IMR-90 (cell line): ENCODE results near the gene SLC8A1. TPM values are rescaled to one million over a fixed set of nuclear protein-coding genes. Genes with fewer than 3 reads are reported as not detected.

Experiments
- ATAC-seq: fragments of 200-7000 bp; cut with Tn5 transposase; 2 replicates; pipeline ENCODE4 v1.9.1; 2020; ENCODE audit warnings: low read depth, mild to moderate bottlenecking, moderate library complexity
- BruUV-seq: library from RNA; stranded (reverse); fragments of 400-500 nt; replicated peaks from 2 replicates; lab custom pipeline; 2021; lab: Mats Ljungman, UMichigan
- CTCF ChIA-PET: fragments of 300-600 bp; formaldehyde crosslinking; extraction: SDS; loops from one replicate; lab custom pipeline; 2021; ENCODE audit warnings: antibody characterized with exemption; lab: Yijun Ruan, JAX
- POLR2A ChIA-PET: fragments of 300-600 bp; sonication (Branson Sonifier 250); formaldehyde crosslinking; loops from one replicate; lab custom pipeline; 2022; ENCODE audit warnings: antibody characterized with exemption; ENCODE audit not compliant: unreplicated experiment; lab: Charles Lee
- DNase-seq: peaks from one replicate; pipeline ENCODE4 v3.0.0; 2013
- H2AFZ ChIP-seq: replicated peaks from 2 replicates; pipeline ENCODE3; 2013; ENCODE audit warnings: low read length, mild to moderate bottlenecking; ENCODE audit not compliant: poor library complexity
- H2AK5ac ChIP-seq: 2 replicates; pipeline ENCODE4 v1.6.1; 2013; ENCODE audit warnings: low read depth, low read length, inconsistent platforms
- H2AK9ac ChIP-seq: replicated peaks from 2 replicates; pipeline ENCODE3; 2013; ENCODE audit warnings: mild to moderate bottlenecking, low read depth, low read length, moderate library complexity; ENCODE audit not compliant: poor library complexity
- H2BK120ac ChIP-seq: 2 replicates; pipeline ENCODE4 v1.6.1; 2013; ENCODE audit warnings: low read depth, low read length, inconsistent platforms
- H2BK15ac ChIP-seq: 3 replicates; pipeline ENCODE4 v1.6.1; 2013; ENCODE audit warnings: low read depth, low read length, inconsistent platforms
- H2BK20ac ChIP-seq: 2 replicates; pipeline ENCODE4 v1.6.1; 2013; ENCODE audit warnings: low read depth, mild to moderate bottlenecking, inconsistent platforms, low read length, moderate library complexity
- H2BK5ac ChIP-seq: 2 replicates; pipeline ENCODE4 v1.6.1; 2013; ENCODE audit warnings: mild to moderate bottlenecking, low read depth, low read length, inconsistent platforms; ENCODE audit not compliant: poor library complexity, severe bottlenecking
- H3K14ac ChIP-seq: replicated peaks from 2 replicates; pipeline ENCODE4 v1.6.1; 2013; ENCODE audit warnings: low read depth, low read length, inconsistent platforms
- H3K18ac ChIP-seq: 2 replicates; pipeline ENCODE4 v1.6.1; 2013; ENCODE audit warnings: low read depth, low read length, control low read depth
- H3K23ac ChIP-seq: 2 replicates; pipeline ENCODE4 v1.6.1; 2013; ENCODE audit warnings: low read depth, low read length, inconsistent platforms
- H3K27ac ChIP-seq: 2 replicates; pipeline ENCODE4 v1.5.1; 2013; ENCODE audit warnings: mild to moderate bottlenecking, control low read depth, low read length; ENCODE audit not compliant: insufficient read depth
- H3K27me3 ChIP-seq: 2 replicates; pipeline ENCODE4 v1.6.1; 2013; ENCODE audit warnings: low read length; ENCODE audit not compliant: control insufficient read depth, insufficient read depth
- H3K36me3 ChIP-seq: 2 replicates; pipeline ENCODE4 v1.6.1; 2013; ENCODE audit warnings: low read length, mixed read lengths; ENCODE audit not compliant: control insufficient read depth, insufficient read depth
- H3K4ac ChIP-seq: 2 replicates; pipeline ENCODE4 v1.6.1; 2013; ENCODE audit warnings: low read depth, low read length, inconsistent platforms
- H3K4me1 ChIP-seq: 2 replicates; pipeline ENCODE4 v1.6.1; 2013; ENCODE audit warnings: low read length, mixed read lengths; ENCODE audit not compliant: control insufficient read depth, insufficient read depth
- H3K4me2 ChIP-seq: 2 replicates; pipeline ENCODE4 v1.6.1; 2013; ENCODE audit warnings: low read depth, mild to moderate bottlenecking, control low read depth, low read length, moderate library complexity
- H3K4me3 ChIP-seq: 2 replicates; pipeline ENCODE4 v1.5.1; 2013; ENCODE audit warnings: low read depth, mild to moderate bottlenecking, control low read depth, low read length, moderate library complexity; ENCODE audit not compliant: insufficient read depth
- H3K56ac ChIP-seq: 2 replicates; pipeline ENCODE4 v1.6.1; 2013; ENCODE audit warnings: low read length, inconsistent platforms; ENCODE audit not compliant: insufficient read depth; ENCODE audit errors: extremely low read depth
- H3K79me1 ChIP-seq, 2 experiments: 2 replicates each; pipeline ENCODE4 v1.6.1; 2013; ENCODE audit warnings: low read length in 2 of 2, inconsistent platforms in 1 of 2, low read depth in 1 of 2
- H3K9ac ChIP-seq: 2 replicates; pipeline ENCODE4 v1.6.1; 2013; ENCODE audit warnings: low read depth, low read length, control low read depth
- H3K9me1 ChIP-seq: 2 replicates; pipeline ENCODE4 v1.6.1; 2013; ENCODE audit warnings: low read length, inconsistent platforms; ENCODE audit not compliant: insufficient read depth
- H3K9me3 ChIP-seq: 2 replicates; pipeline ENCODE4 v1.6.1; 2013; ENCODE audit warnings: low read length; ENCODE audit not compliant: control insufficient read depth, insufficient read depth
- H4K20me1 ChIP-seq: 2 replicates; pipeline ENCODE4 v1.6.1; 2013; ENCODE audit warnings: low read length, inconsistent platforms; ENCODE audit not compliant: insufficient read depth
- H4K5ac ChIP-seq: 2 replicates; pipeline ENCODE4 v1.6.1; 2013; ENCODE audit warnings: mild to moderate bottlenecking, low read depth, low read length, control low read depth
- H4K8ac ChIP-seq, 2 experiments: 2 replicates each; pipeline ENCODE4 v1.6.1; 2013; ENCODE audit warnings: low read depth in 2 of 2, low read length in 2 of 2, control low read depth in 1 of 2, inconsistent platforms in 1 of 2
- H4K91ac ChIP-seq: 2 replicates; pipeline ENCODE4 v1.6.1; 2013; ENCODE audit warnings: low read depth, low read length, inconsistent platforms; ENCODE audit not compliant: insufficient read depth
- CEBPB ChIP-seq: IDR thresholded peaks from 2 replicates; pipeline ENCODE4 v1.6.1; 2012; ENCODE audit warnings: low read depth, low read length, improper control_type of control experiment
- CHD1 ChIP-seq: IDR thresholded peaks from 2 replicates; pipeline ENCODE4 v1.6.1; 2012; ENCODE audit warnings: low read depth, low read length, improper control_type of control experiment
- ELK1 ChIP-seq: fragments of 150-350 bp; IDR thresholded peaks from 2 replicates; pipeline ENCODE4 v1.6.1; 2016; ENCODE audit warnings: low read depth, mild to moderate bottlenecking, low read length, moderate library complexity, borderline replicate concordance
- MXI1 ChIP-seq: IDR thresholded peaks from 2 replicates; pipeline ENCODE4 v1.6.1; 2012; ENCODE audit warnings: low read depth, mild to moderate bottlenecking, low read length, moderate library complexity, borderline replicate concordance
- POLR2A ChIP-seq: IDR thresholded peaks from 2 replicates; pipeline ENCODE4 v1.6.1; 2012; ENCODE audit warnings: mild to moderate bottlenecking, low read depth, low read length
- RAD21 ChIP-seq: IDR thresholded peaks from 2 replicates; pipeline ENCODE4 v1.6.1; 2012; ENCODE audit warnings: low read length, improper control_type of control experiment
- RCOR1 ChIP-seq: IDR thresholded peaks from 2 replicates; pipeline ENCODE4 v1.6.1; 2012; ENCODE audit warnings: mild to moderate bottlenecking, low read length, improper control_type of control experiment; ENCODE audit not compliant: insufficient replicate concordance
- RFX5 ChIP-seq: IDR thresholded peaks from 2 replicates; pipeline ENCODE4 v1.8.0; 2012; ENCODE audit warnings: low read depth, mild to moderate bottlenecking, low read length, moderate library complexity
- WGBS, 2 experiments: methylation state at CpG; one replicate each; pipeline versions ENCODE4 v1.1.5 to v1.1.7; 2013; ENCODE audit warnings: missing lambda C conversion rate in 2 of 2; ENCODE audit not compliant: insufficient read length in 1 of 2; ENCODE audit errors: extremely low coverage in 2 of 2; 5-methylcytosine and 5-hydroxymethylcytosine counted together
- dilution Hi-C: fragments of 300-500 bp; cut with HindIII; formaldehyde crosslinking; loops from one replicate; pipeline ENCODE4 v1.14.3; 2018; ENCODE audit warnings: low sequenced_read_pairs; ENCODE audit not compliant: unreplicated experiment
- in situ Hi-C: fragments of 300-500 bp; cut with MboI; formaldehyde crosslinking; loops from 3 replicates; pipeline ENCODE4 v1.14.3; 2019; ENCODE audit warnings: low sequenced_read_pairs, inconsistent platforms, mixed read lengths
- intact Hi-C: fragments of 100-400 bp; cut with micrococcal nuclease; formaldehyde crosslinking; loops from 2 replicates; pipeline ENCODE4 v1.10.0; 2022
- polyA plus RNA-seq, 3 experiments: library from polyadenylated mRNA; depleted of rRNA; stranded (reverse); fragments of >200 nt; gene quantifications; 2 replicates each; pipeline ENCODE4 v1.2.3, GENCODE V29; 2012; ENCODE audit warnings: low replicate concordance in 1 of 3
- total RNA-seq: library from RNA; depleted of rRNA; stranded (reverse); fragments of >200 nt; gene quantifications from 2 replicates; pipeline ENCODE4 v1.2.3, GENCODE V29; 2012

SLC8A1 gene
- total and polyA plus RNA-seq, 2 of the 4 experiments (the other 2 are of a cell fraction) = 7.7 to 57.0 TPM

- H3K4me1 ChIP-seq = peaks cover 11% of the 10 kb centered on the region
- peaks cover 38 to 62% of the 10 kb centered on the region in 2 experiments for H3K79me1 ChIP-seq
- H3K36me3 ChIP-seq = no peaks in the 10 kb centered on the region
- no peak overlapping the region for H3K14ac ChIP-seq
- no peaks in the 10 kb centered on the region for H3K27me3 ChIP-seq
- H2AK5ac ChIP-seq = no peak overlapping the region
- H3K9me1 ChIP-seq = peaks cover 14% of the 10 kb centered on the region
- TF ChIP-seq RAD21 = no peak
- no peak for TF ChIP-seq RFX5
- no peak for TF ChIP-seq RCOR1
- TF ChIP-seq POLR2A = no peak
- TF ChIP-seq CHD1 = no peak
- TF ChIP-seq MXI1 = no peak
- TF ChIP-seq ELK1 = no peak
- no peak for TF ChIP-seq CEBPB
- no peak overlapping the region for H3K18ac ChIP-seq
- no peak overlapping the region for H2BK20ac ChIP-seq
- H3K56ac ChIP-seq = no peak overlapping the region
- no peak overlapping the region for H3K4me3 ChIP-seq
- H3K23ac ChIP-seq = no peak overlapping the region
- H3K9ac ChIP-seq = no peak overlapping the region
- no peak overlapping the region for H2BK15ac ChIP-seq
- H4K5ac ChIP-seq = no peak overlapping the region
- no peak overlapping the region for H4K91ac ChIP-seq
- no peak overlapping the region for H2BK120ac ChIP-seq
- dilution Hi-C loops (no loop called here), in situ Hi-C loops (no loop called here), intact Hi-C loops (no loop called here)
- WGBS, 2 experiments = no CpG with 5 or more reads among the region's 5 CpGs
- no TSS peak for BruUV-seq
- H4K8ac ChIP-seq = no peak overlapping the region
- no peak overlapping the region for H2BK5ac ChIP-seq
- peak; percentile 14 for DNase-seq
- no peaks in the 10 kb centered on the region for H4K20me1 ChIP-seq
- H3K27ac ChIP-seq = no peak overlapping the region
- ChIA-PET CTCF (interaction anchor here (1.3 kb wide), 1 partner anchor 30 kb away, joined by 3 read pairs; no protein-coding TSS in a partner anchor), POLR2A (no interaction called here)
- ATAC-seq = peak; percentile 41; the same call in 1 of the 2 replicates
- no peak overlapping the region for H2AFZ ChIP-seq
- H3K4me2 ChIP-seq = no peak overlapping the region
- no peaks in the 10 kb centered on the region for H3K9me3 ChIP-seq
- H3K4ac ChIP-seq = no peak overlapping the region
- no peak overlapping the region for H2AK9ac ChIP-seq
Observed at GRCh38 chr2:40418614-40419363, 33.1 kb downstream of the SLC8A1 start.
